Activated CD4-positive, CD25-positive, alpha-beta regulatory T cell treated with anti-CD3 and anti-CD28 coated beads, Interleukin-2, amount 50 U/mL, for 16 hours (primary cell): Measurements from ENCODE around the gene DPF1.
"Not testable (repeated sequence)": the region's sequence is repeated elsewhere in the genome, so short reads cannot be mapped to it uniquely, and the experiment has no call there.

Source experiments
- DNase-seq: peaks from one replicate; pipeline ENCODE4 v3.0.0-alpha.2; 2020; ENCODE audit warnings: low read depth, low spot score

Gene DPF1

DNA sequence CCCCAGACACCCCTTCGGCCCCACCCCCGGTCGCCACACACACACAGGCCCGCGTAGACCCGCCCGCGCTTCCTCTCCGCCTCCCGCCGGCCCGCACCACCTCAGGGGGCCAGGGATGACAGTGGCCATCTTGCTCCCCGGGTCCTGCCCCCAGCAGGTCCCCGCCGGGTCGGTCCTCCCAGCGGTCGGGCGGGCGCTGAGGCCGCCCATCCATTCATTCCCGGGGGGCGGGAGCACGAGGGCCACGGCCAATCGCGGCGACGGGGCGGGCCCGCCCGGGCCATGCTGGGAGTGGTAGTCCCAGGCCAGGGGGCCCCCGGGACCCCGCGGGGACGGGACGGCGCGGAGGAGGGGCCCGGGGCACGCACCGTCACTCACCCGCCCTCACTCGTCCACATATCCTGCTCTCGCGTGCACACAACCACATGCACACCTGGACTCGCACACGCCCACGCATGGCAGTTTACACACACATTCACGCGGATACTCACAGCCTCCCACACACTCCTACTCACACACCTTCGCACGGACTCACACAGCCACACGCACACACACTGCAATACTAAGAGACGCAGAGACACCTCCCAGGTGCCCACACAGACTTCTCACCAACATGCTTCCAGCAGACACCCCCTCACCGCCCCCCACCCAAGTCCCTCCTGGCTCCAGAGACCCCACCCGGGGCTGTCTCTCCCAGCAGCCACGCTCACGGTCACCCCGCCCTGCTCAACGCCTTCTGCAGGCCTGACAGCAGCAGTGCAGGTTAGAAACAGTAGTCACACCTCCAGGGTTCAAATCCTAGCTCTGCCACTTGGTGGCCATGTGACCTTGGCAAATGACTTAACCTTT, at the start of gene DPF1:
DPF1 (minus strand) TSS at position 209 of the 849 bp plus-strand sequence; CDS start at position 129, 80 bp downstream.
- no peak for DNase-seq

DNA sequence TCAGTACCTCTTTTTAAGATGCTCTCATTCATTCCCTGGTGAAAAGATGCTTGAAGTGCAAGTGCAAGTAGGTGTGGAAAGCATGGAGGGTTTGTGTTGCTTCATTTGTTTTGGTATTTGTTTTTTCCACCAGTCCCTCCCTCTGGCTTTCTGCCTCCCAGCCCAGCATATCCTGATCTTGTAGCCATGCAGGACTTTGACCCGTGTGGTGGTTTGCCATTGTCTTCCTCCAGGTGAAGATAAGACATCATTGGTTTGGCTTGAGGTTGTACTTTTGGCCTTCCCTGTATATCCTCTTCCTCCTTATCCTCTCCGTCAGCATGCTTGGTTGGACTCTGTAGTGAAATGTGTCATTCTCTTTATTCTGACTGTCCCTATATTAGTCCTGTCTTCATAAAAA, 49.5 kb upstream of the DPF1 start:
- DNase-seq: no peak

DNA sequence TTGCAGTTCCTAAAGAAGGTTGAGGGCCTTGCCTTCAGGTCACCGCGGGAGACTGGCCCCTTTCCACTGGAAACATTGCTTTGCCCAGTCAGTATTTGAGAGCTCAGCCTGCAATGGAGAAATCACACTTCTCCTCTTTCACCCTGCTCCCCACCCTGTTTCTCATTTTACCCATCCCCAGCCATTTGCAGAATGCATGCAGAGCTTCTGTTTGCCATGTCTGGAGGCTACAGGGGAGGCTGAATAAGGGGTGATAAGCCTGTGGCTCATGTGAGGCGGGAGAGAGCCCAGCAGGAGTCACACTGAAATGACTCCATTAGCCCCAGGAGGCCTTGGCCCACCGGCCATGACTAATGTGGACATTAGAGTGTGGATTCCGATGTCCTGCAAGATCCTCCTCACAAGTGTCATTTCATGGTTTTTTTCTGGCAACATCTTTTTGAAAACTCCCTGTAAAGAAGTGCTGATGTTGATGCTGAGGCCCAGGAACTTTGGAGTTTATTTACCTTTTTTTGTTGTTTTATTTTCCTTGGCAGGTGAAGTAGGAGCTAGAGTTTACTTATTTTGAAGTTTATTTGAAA, 46.7 kb upstream of the DPF1 start:
- no peak for DNase-seq

DNA sequence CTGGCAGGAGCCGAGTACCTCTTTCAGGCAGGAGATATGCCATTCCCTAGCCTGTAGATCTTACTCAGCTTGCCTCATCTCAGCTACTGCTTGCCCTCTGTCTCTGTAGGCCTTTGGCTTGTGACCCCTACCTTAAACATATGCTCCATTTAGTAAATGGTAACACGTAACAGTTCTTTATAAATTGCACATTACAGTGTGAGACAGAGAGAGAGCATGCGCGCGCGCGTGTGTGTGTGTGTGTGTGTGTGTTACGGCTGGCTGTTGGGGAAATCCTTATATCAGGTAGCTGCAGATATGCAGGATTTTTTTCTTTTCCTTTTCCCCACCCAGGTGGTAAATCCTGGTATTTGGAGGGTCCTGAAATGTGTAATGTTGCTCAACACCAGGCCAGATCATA, 44.5 kb upstream of the DPF1 start:
- DNase-seq: no peak

DNA sequence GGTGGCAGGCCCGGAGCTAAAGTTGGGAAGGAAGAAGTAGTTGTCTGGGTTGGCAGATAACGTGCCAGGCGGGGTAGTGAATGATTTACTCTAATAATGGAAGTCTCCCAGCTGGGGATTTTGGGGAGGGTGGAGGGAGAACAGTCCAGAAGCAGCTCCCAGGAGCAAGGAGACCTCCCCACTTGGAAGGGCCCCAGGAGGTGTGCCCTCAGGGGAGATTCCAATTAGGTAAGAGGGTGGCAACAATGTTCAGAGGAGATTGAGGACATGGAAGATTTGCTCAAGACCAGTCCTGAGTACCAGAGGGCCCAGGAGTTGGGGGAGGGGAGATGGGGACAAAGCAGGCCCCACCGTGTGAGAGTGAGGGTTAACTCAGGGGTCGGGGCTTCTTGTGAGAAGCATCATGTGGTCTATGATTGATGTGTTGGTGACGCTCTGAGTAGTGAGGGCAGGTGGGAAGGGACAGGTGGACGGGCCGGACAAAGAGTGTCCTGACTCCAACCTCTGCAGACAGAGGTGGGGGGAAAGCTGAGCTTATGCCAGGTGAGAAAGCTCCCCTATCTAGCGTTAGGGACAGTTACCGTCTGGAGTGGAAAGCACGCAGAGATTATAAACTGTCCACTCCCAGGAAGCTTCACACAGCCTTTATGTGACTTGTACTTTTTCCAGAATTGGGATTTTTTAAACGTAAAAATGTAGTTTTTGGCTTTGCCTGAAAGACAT, 43.9 kb upstream of the DPF1 start:
- no peak for DNase-seq

DNA sequence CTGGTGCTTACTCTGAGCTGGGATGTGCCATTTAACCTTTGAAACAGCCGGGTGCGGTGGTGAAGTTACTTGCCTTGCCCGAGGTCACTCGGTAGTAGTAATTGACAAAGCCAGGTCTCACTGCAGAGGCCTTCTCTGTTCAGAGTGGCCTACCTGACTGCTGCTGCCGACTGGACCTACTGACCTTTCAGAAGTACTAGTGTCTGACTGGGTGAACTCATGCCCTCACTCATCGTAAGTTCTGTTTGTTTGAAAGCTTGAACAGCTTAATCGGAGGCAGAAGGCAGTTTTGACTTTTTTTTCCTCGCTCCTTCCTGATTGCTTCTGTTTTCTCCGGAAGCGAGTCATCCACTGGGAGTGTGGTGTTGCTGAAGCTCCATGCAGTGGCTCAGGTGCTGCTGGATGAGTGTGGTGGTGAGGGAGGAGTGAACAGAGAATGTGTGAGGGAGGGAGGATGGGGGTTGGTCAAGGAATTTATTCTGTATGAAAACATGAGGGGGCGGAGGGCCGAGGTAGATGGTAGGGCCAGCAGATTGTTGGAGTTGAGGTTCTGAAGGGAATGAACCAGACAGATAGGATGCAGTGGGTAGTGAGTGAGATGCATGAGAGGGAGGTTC, 43.1 kb upstream of the DPF1 start:
- DNase-seq: no peak

DNA sequence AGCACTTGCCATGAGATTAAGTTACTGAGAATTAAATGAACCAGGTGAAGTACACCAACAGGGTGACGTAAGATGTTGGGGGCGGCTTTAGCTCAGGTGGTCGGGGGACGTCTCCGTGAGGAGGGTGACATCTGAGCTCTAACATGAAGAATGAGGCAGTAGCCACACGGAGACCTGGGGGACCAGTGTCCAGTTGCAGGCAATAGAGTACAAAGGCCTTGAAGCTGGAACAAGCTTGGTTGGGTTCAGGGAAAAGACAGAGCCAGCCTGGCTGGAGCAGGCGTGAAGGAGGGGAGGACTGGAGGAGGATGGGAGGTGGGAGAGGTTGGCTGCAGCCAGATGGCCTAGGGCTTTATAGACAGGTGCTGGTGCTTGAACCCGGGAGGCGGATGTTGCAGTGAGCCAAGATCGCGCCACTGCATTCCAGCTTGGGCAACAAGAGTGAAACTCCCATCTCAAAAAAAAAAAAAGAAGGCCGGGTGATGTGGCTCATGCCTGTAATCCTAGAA, 42.0 kb upstream of the DPF1 start:
- no peak for DNase-seq

DNA sequence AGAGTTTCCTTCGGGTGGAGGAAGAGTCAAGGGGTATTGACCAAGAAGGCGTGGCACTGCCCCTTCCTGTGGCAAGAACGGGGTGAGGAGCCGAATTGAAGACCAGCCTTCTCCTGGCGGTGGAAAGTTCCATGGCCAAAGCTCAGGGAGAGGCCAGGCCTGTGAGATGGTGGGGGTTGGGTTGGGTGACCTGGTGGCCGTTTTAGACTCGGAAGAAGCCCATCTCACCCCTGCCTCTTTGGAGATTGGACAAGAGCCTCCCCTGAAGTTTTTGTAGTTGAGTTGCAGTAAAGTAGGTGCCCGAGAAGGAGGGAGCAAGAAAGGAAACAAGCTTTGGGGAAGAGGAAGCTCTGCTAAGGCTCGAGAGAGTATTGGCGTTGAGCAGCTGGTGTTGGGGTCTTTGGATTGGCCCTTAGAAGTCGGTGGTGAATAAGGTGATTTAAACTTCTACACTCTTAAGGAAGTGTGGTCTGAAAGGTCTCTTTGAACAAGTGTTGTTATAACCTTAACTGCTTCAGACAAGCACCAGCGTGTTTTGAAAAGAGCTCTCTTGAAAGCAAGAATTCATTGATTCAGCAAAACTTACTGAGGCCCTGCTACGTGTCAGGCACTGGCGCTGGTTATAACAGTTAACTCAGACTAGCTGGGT, 41.3 kb upstream of the DPF1 start:
- DNase-seq: no peak

DNA sequence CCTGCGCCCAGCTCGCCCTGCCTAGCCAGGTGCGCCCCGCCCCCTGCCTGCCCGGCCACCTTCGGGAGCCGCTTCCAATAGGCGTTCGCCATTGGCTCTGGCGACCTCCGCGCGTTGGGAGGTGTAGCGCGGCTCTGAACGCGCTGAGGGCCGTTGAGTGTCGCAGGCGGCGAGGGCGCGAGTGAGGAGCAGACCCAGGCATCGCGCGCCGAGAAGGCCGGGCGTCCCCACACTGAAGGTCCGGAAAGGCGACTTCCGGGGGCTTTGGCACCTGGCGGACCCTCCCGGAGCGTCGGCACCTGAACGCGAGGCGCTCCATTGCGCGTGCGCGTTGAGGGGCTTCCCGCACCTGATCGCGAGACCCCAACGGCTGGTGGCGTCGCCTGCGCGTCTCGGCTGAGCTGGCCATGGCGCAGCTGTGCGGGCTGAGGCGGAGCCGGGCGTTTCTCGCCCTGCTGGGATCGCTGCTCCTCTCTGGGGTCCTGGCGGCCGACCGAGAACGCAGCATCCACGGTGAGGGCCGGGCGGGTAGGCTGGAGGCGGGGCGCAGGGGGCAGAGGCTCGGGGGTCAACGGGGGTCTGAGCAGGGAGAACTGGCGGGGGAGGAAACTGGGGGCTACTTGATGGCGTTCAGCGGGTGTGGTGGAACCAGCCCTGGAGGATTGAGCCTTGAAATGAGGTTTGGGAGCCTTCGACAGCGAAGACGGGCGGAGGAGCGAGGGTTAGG, 40.6 kb upstream of the DPF1 start, which contains the start of gene SPINT2:
SPINT2 (plus strand) TSS at position 88 of the 727 bp plus-strand sequence; CDS start at position 408, 320 bp downstream.
- DNase-seq: peak; percentile 2

DNA sequence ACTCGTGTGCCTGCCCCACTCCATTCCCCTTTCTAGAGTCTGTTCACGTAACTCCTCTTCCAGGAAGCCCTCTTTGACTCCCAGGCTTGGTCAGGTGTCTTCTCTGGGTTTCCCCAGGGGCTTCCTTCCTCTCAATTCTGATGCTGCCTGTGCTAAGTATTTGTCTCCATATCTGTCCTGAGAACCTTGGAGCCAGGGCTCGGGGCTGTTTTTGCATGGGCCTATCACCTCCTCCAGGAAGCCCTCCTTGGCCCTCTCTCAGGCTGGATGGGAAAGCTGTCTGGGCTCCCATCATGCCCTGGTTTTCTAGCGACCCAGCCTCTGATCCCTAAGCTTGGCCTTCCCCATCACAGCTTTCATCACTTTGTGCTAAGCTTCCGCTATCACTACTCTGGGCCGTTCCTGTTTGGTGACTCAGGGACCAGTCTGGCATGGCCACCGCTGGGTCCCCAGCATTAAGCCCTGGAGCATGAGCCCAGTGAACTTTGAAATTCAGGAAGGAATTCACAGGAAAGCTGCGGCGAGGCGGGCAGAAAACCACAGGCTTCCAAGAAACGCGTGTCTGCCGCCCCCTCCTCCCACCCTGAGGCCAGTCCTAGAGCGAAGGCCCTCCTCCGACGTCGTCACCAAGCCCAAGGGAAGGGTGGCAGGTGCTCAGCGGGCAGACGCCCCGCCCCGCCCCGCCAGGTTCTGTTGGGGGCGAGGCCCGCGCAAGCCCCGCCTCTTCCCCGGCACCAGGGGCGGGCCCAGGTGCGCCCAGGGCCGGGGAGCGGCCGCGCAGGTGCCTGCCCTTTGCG, 39.9 kb upstream of the DPF1 start:
- peak; percentile 52 for DNase-seq

DNA sequence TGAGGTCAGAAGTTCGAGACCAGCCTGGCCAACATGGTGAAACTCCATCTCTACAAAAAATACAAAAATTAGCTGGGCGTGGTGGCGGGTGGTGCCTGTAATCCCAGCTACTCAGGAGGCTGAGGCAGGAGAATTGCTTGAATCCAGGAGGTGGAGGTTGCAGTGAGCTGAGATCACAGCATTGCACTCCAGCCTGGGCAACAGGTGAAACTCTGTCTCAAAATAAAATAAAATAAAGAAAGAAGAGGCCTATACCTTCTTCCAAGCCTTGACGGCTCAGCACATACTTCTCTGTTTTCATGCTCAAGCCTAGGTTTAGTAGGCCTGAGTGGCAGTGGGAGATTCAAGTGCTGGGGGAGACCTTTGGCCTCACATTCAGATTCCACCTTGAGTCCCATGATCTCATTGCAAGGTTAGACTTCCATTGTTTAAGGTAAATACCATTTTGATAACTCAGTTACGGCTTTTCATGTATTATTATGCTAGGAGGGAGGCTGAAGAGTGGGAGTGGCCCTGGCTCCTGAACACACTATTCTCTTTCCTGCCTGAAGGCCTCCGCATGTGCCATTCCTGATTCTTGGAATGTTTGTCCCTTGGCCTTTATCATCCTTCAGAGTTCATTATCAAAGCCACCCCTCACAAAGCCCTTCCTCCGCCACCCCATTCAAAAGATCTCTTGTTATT, 38.7 kb upstream of the DPF1 start:
- no peak for DNase-seq

DNA sequence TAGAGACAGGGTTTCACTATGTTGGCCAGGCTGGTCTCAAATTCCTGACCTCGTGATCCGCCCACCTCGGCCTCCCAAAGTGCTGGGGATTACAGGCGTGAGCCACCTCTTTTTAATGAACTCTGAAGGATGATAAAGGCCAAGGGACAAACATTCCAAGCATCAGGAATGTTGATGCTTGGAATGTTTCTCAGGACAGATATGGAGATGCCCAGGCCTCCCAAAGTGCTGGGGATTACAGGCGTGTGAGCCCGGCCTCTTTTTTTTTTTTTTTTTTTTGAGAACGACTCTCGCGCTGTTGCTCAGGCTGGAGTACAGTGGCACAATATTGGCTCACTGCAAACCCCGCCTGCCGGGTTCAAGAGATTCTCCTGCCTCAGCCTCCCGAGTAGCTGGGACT, 37.9 kb upstream of the DPF1 start:
- not testable (repeated sequence) for DNase-seq

DNA sequence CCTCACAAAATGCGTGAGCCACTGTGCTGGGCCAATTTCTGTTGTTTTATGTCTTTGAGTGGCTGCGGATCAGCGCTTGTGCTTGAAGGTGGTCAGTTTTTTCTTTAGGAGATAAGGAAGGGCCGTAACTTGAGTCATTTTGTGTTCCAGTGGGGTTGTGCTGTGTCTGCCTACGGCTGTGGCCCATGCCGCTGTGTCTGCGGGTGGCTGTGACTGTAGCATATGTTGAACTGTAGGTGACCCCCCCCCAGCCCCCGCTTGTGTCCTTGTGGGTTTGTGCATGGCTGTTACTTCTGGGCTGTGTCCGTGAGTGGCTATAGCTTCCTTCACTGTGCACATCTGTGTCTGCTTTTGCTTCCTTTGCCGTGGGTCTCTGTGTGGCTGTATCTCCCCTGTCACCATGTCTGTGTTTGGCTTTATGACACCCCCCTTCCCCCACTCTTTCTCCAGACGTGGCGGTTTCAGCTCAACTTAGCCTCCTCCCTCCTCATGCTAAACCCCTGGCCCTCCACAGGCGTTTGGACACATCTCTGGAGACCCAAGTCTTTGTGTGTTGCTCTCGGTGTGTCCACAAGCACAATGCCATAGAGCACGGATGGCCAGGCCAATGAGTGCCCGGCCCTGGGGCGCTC, 31.5 kb upstream of the DPF1 start:
- no peak for DNase-seq

DNA sequence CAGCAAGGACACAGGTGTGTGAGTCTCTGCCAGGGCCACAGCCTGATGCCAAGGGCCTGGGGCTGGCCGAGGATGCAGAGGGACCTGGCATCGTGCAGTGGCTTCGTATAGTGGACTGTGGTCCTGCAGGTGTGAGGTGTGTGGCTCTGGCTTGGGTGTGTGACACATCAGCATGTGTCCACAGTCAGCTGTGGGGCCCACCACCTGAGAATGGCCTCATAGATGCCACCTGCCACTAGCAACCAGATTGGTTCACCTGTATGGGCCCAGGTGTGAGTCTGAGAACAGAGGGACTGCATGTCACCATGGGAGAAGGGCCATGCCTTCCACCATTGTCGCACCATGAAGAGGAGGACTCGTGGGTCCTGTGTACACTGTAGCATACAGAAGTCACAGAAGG, 29.8 kb upstream of the DPF1 start:
- no peak for DNase-seq

DNA sequence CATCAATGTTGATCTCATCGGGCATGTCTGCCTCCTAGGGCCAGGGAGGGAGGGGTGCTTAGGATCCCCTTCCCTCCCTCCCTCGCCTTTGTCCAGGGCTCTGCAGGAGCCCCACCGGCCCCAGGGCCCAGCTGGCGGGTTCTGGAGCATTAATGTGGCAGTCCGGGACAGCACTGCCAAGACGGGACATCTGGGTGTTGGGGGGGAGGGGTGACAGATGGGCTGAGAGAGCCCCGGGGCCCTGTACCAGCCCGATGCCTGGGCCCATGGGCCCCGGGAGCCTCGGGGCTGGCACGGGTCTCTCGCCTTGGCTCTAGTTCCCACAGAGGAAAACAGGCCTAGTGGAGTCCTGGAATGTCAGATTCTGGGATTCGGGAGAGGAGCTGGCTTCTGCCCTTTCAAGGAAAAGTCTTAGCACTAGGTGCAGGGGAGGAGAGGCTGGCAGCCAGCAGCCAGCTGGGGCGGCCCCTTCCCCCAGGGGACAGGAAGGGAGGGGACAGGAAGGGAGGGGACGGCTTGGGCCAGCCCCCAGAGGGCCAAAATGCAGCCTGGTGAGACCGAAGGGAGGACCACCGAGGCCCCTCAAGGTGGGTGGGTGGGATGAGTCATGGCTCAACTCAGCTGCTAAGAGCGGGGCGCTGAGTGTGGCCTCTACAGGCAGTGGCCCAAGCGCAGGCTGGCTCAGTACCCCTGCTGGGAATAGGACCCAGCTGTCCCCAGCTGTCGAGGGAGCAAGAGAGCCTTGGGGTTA, 29.1 kb upstream of the DPF1 start:
- DNase-seq: no peak

DNA sequence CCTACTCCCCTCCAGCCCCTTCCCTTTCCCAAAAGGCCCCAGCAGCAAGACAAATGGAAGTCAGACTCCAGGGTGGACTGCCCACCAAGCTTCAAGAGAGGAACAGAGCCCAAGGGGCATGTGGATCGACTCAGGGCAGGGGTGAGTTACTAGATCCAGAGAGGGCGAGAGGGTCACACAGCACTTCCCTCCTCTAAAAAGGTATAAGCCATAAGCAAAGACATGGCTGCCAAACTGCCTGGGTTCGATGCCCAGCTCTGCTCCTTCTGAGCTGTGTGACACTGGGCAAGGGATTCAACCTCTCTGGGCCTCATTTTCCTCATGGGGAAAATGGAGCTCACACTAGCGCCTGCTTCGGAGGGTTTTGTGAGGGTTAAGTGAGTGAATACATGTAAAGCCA, 28.4 kb upstream of the DPF1 start:
- no peak for DNase-seq

DNA sequence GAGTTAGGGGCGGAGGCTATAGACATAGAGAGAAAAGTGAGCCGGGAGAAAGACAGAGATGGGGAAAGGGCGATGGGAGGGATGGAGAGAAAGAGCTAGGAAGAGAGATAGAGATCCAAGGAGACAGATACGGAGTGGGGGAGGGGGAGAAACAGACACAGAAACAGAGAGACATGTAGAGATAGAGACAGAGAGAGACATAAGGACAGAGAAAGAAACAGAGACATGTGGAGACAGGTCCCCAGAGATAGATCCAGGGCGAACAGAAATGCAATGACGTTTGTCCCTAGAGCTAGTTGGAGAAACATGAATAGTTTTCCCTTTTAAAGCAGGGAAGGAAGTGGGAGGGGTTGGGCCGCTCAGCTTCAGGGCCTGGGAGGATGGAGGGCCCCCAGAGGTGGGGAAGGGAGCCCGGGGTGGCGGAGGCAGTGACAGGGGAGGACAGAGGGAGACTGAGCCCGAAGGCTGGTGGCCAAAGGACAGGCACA, 27.6 kb upstream of the DPF1 start:
- DNase-seq: no peak
